GM06990 (cell line): ENCODE results near the gene FGFBP3.

Experiments
- DNase-seq: peaks from one replicate; pipeline ENCODE4 v3.0.0-alpha.2; 2011; ENCODE audit not compliant: insufficient read length; ENCODE audit errors: extremely low read depth
- H3K27me3 ChIP-seq: replicated peaks from 2 replicates; pipeline ENCODE4 v1.6.0; 2011; ENCODE audit warnings: low read length; ENCODE audit not compliant: control insufficient read depth, insufficient read depth
- H3K36me3 ChIP-seq: 2 replicates; pipeline ENCODE4 v1.5.1; 2011; ENCODE audit warnings: low read length; ENCODE audit not compliant: control insufficient read depth, insufficient read depth
- H3K4me3 ChIP-seq: replicated peaks from 2 replicates; pipeline ENCODE4 v1.5.1; 2011; ENCODE audit warnings: low read depth, mild to moderate bottlenecking, control low read depth, low read length
- TF ChIP-seq, protein P1 (sequence below): IDR thresholded peaks from 2 replicates; pipeline ENCODE4 v1.5.1; 2011; ENCODE audit warnings: low read length, control low read depth, mild to moderate bottlenecking, inconsistent platforms; ENCODE audit not compliant: insufficient read depth, poor library complexity, severe bottlenecking

The FGFBP3 gene

DNA sequence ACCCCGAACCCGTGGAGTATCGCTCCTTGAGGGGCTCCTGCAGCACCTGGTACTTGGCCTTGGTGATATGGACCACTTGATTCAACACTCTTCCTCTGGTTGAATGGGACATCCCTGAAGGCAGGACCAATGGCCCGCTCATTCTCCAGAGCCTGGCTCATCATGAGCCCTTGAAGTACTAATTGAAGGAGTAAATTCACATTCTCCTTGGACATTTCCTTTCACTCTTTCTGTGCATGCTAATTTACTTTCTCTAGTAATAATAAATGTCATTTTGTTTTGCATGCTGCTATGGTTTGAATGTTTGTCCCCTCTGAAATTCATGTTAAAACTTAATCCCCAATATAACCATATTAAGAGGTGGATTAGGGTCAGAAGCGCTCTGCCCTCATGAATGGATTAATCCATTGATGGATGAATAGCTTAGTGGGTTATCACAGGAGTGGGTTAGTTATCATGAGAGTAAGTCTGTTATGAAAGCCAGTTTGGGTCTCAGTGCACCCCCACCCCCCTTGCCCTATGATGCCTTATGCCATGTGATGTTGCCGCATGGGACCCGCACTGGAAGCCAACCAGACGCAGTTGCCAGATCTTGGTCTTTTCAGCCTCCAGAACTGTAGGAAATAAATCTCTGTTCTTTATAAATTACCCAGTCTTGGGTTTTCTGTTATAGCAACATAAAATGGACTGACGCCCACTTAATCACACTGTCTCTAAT is 23.8 kb downstream of the FGFBP3 start:
- Histone ChIP-seq H3K4me3 (no peak overlapping the region), H3K27me3 (no peaks in the 10 kb centered on the region; the same call in none of the 2 replicates), H3K36me3 (no peaks in the 10 kb centered on the region)
- TF ChIP-seq, protein P1, sequence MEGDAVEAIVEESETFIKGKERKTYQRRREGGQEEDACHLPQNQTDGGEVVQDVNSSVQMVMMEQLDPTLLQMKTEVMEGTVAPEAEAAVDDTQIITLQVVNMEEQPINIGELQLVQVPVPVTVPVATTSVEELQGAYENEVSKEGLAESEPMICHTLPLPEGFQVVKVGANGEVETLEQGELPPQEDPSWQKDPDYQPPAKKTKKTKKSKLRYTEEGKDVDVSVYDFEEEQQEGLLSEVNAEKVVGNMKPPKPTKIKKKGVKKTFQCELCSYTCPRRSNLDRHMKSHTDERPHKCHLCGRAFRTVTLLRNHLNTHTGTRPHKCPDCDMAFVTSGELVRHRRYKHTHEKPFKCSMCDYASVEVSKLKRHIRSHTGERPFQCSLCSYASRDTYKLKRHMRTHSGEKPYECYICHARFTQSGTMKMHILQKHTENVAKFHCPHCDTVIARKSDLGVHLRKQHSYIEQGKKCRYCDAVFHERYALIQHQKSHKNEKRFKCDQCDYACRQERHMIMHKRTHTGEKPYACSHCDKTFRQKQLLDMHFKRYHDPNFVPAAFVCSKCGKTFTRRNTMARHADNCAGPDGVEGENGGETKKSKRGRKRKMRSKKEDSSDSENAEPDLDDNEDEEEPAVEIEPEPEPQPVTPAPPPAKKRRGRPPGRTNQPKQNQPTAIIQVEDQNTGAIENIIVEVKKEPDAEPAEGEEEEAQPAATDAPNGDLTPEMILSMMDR = no peak
- DNase-seq = no peak

DNA sequence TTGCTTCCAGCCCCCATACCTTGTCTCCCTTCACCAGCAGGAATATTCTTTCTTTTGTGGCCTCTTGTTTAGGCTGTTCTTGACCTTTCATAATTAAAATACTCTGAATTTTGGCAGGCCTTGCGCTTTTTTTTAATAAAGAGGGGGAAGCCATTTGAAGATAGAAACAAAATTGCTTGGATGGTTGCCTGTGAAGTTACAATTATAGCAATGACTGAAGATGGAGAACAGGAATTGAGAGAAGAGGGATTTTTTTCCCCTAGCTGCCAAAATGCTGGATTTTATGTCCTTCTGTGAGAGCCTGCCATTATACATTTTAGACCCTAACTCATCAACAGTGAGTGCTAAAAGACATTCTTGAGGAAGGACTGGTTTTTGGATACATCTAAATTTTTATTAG is 24.8 kb downstream of the FGFBP3 start:
- H3K27me3 ChIP-seq = no peaks in the 10 kb centered on the region; the same call in none of the 2 replicates
- DNase-seq = no peak
- H3K4me3 ChIP-seq = no peak overlapping the region
- TF ChIP-seq, protein P1 = no peak
- no peaks in the 10 kb centered on the region for H3K36me3 ChIP-seq

DNA sequence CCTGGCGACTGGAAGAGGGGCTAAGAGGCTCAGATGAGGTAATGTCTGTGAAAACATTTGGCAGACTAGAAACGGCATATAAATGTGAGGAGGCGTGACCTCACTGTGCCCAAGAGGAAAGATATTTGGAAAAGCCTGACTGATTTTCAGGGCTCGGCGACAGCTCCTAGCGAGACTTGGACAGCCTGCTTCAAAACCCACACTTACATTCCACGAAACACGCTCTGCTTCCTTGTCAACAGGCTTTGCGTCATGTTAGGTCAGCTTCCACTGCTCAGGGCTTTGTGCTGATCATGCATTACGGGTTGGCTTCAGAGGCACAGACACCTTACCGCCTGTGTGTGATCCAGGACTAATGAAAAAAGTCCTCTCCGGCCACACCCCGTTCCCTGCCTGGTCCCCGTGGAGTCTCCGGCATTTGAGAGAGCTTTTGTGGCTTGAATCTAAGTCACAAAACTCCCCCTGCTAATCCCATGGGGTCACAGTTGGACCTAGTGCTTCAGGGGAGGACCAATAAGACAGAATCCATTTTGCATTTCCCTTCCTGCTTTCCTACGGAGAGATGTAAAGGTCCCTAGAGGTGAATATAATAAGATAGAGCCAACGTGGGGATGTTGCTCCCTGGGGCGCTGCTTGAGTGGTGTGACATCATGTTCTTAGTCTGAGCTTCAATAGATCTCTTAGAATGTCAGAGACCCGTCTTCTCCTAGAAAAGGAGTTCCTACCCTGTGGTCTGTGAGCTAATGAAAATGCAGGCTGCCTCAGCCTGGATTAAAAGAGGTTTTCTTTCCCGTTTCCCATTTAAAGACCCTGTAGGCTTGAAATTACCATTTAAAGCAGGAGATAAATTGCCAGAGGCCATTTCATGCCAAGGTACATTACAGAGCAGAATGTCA is 25.5 kb downstream of the FGFBP3 start:
- H3K36me3 ChIP-seq = no peaks in the 10 kb centered on the region
- TF ChIP-seq, protein P1 = no peak
- no peak overlapping the region for H3K4me3 ChIP-seq
- DNase-seq = no peak
- no peaks in the 10 kb centered on the region; the same call in none of the 2 replicates for H3K27me3 ChIP-seq

DNA sequence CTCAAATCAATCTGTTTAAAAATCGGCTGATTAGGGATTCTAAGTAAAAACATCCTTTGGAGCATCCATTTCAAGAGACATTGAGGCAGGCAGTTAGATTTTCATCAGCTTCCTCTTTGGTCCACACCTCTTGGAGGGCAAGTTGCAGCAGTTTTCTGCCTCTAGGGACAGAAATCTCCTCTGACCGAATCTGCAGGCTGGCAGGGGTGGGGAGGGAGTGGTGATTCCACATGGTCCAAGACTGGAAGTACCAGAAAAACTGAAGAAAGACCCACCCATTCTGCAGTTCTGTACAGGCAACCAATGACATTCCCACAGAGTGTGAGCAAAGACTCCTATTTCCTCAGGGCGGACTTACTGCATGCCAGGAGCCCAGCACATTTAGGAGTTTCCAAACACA is 29.0 kb downstream of the FGFBP3 start:
- Histone ChIP-seq H3K36me3 (no peaks in the 10 kb centered on the region), H3K27me3 (no peaks in the 10 kb centered on the region; the same call in none of the 2 replicates), H3K4me3 (no peak overlapping the region)
- no peak for DNase-seq
- TF ChIP-seq, protein P1 = no peak

DNA sequence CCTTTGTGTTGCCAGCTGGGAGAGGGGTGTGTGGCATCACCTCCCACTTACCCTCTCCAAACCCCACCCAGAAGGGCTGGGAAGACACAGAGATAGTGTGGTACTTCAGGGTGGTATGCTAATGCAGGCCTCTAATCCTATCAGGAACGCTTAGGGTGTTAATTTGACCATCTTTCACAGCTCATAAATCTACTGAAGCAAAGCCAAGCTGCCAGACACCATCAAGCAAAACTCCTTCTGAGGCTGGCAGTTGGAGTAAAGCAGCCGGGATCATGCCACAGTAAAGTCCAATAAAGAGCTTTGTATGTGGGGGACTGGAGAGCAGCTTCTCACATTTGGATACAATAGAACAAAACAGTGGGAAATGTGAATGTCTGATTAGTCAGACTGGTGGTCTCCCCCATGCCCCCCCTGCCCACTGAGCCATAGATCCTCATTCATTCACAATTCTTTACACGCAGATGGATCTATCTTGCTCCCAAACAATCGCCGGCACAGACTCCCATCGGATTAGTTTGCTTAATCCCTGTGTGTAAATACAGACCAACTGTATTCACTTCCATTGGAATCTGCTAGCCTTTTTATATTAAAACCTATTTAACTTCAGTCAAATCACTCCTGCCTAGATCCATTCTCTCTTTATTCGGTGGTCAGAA is 29.6 kb downstream of the FGFBP3 start:
- no peaks in the 10 kb centered on the region; the same call in 1 of the 2 replicates for H3K27me3 ChIP-seq
- TF ChIP-seq, protein P1 = no peak
- H3K36me3 ChIP-seq = no peaks in the 10 kb centered on the region
- DNase-seq = no peak
- no peak overlapping the region for H3K4me3 ChIP-seq
